Kidney capillary endothelial cell (primary cell): ENCODE results near the gene CAMK2A.
"Not testable (repeated sequence)": the region's sequence is repeated elsewhere in the genome, so short reads cannot be mapped to it uniquely, and the experiment has no call there.

Experiments
- DNase-seq: peaks from one replicate; pipeline ENCODE4 v3.0.0-alpha.2; 2018; ENCODE audit warnings: low spot score

The CAMK2A gene

DNA sequence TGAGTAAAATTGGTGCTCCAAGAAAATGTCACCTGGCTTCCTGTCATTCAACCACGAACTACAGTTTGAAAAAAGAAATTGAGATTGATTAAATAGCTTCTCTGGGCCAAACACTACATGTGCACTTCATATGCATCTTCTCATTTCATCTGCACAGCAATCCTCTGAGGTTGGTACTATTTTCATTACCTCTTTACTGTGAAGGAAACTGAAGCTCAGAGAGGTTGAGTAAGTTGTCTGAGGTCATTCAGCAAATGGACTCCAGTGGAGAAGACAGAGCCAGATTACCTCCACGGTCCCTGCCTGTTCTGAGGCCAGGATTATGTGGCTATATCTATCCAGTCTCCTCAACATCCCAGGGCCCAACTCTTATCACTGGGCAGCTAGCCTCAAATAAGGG lies 53.3 kb downstream of the CAMK2A start:
- DNase-seq = no peak

DNA sequence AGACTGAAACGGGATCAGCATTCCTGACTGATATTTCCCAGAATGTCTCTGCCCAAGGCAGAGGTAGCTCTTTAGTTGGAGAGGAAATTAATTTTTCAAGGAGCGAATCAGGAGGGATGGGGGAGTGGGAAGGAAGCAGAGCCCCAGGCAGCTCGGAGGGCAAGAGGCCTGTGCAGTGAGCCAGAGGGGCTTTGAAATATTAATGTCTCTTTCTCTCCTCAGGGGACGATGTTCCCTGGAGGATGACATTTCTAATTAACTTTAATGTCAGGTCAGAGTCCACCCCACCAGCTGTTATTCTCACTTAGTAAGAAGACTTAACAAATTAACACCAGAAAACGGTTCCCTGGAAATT lies 54.1 kb downstream of the CAMK2A start:
- no peak for DNase-seq

DNA sequence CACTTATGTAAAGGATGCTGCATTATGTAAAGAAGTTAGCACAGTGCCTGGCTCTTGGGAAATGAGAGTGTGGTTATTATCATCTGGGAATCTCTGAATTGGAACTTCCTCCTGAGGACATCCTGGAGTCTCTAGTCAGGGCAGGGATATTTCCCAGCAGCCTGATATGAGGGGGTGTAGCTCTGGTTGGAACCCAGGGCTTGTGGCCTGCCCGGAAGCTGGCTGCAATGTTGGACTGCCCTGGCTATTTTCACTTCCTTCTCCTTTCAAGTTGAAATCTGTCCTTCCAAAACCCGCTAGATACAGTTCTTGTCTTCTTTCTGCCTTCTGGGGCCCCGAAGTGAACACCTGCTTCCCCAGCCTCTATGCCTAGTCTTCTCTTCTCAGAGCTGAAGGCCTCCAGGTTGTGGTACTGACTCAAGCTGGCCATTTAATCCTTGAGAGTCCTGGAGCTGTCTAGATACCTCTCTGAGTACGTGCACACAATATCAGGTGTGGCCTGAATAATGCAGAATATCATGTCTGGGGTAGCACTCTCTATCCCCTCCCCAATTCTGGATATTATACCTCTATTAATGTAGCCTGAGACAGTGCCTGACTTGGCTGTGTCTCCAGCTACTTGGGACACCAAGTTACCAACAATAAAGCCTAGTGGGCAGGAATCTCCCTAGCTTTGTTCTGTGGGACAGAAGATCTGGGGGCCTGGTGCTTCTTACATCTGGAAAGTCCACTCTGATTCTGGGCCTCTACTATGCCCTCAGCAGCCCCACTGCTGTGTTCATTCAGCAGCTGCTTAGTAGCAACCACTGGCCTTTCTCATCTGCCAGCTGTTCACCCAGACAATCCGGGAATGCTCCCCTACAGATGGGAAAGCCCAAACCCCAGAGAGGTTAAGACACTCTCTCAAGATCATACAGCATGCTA lies 54.7 kb downstream of the CAMK2A start:
- no peak for DNase-seq

DNA sequence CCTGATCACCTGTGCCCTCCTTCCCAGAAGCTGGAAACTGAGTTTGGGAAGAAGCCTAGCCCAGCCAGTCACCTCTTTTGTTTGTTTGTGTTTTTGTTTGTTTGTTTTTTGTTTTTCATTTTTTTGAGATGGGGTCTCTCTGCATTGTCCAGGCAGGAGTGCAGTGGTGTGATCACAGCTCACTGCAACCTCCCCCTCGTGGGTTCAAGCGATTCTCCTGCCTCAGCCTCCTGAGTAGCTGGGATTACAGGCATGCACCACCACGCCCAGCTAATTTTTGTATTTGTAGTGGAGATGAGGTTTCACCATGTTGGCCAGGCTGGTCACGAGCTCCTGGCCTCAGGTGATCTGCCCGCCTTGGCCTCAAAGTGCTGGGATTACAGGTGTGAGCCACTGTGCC lies 55.9 kb downstream of the CAMK2A start:
- DNase-seq = not testable (repeated sequence)

DNA sequence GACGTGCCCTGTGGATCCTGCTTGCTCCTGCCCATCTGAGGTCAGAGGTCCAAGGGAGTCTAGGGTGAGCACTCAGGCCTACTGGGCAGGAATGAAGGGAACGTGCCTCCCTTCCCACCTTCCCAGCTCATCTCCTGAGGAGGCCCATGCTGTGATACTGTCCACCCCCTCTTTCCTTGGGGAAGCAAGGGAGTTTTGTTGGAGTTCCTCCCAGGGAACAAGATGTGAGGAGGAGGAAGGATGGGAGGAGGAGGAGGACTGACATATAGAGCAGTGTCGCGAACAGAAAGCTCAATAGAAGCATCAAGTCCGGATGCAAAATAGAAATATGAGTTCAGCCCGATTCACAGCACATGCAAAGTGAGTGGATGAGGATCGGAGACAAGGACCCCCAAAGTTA lies 58.7 kb downstream of the CAMK2A start:
- no peak for DNase-seq

DNA sequence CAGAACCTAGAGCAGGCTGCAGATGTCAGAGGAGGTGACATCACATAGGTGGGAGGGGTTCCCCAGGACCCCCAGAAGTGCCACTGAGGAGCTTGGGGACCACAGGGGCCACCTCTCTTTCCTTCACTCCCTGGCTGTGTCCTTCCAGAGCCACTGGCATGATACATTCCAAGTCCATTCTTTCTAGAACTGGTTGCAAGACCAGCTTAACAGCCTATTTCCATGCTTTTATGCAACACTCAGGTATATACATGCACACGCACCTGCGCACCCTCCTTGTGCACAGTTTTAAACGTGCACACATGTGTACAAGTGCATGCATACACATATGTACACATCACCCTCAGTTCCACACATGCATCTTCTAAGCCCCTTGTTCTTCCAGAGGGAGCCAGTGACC lies 60.0 kb downstream of the CAMK2A start:
- DNase-seq = no peak

DNA sequence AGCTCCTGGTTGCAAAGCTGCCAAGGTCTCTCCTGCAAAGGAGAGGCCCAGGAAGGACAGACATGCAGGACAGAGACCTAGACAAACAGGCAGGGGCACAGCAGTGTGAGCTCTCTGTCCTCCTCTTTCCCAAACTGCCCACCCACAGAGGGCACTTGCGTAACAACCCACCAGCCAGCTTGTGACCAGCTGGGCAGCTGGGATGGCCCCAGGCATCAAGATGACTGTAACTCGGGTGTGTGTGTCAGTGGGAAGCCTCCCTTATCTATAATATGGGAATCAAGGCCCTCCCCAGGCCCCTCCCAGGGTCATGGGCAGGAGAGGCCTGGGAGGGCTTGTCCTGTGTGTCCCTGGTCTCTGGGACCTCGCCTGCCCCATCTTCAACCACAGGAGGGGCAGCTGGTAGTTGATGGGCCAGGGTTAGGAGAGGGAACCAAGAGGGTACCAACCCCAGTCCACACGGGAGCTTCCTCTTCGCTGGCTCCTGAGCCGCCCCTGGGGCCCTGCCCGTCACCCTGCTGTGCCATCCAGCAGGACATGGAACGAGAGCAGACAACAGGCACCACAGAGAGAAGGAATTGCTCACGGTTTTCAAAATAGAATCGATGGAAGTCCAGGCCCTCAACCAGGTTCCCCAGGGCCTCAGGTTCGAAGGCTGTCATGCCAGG lies 61.8 kb downstream of the CAMK2A start:
- DNase-seq = no peak

DNA sequence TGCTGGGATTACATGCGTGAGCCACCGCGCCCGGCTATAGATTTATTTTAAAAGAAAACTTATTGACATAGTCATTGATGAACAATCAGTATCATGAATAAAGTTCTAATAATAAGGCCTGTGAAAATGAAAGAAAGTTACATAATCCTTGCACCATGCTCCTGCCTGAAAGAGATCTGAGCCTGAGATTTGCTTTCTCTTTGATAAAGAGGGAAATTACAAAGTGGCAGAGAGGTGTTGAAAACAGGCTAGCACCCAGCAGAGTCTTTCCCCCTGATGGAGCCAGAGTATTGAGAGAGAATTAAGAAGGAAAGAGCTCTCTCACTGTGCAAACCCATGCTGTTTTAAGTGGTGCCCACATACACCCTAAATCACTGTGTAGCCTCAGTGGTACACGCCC lies 62.5 kb downstream of the CAMK2A start:
- no peak for DNase-seq

DNA sequence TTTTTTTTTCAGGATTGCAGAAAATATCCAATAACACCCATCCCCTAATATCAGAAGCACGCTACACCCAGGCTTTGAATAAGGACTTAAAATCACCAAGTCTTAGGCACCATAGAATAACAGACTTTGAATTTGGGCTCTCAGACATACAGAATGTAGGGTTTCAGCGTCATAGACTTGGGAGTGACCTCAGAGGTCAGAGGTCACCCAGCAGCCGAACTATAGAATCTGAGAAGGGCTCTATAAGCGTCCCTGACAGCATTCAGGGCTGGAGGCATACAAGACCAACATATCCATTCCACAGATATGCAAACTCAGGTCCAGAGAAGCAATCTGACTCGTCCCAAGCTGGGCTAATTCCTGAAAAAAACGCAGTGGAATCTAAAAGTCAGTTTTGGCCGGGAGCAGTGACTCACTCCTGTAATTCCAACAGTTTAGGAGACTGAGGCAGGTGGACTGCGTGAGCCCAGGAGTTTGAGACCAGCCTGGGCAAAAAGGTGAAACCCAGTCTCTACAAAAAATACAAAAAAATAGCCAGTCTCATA lies 65.0 kb downstream of the CAMK2A start:
- DNase-seq = no peak

DNA sequence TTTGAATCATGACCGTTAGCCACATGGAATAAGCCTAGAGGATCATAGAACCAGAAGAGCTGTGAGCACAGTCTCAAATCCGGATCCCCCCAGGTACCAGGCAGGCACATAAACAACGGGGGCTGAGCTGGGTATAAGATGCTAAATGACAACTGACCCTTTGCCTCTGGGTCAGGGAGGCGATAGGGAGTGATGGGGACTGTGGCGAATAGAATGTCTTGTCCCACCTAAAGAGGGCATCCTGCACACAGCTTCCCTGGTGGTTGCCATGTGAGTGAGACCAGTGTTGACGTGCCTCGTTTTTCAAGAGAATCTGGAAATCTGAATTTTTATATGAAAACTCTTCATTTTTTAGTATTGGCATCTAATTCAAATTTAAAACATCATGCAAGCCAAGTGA lies 66.1 kb downstream of the CAMK2A start:
- DNase-seq = no peak

DNA sequence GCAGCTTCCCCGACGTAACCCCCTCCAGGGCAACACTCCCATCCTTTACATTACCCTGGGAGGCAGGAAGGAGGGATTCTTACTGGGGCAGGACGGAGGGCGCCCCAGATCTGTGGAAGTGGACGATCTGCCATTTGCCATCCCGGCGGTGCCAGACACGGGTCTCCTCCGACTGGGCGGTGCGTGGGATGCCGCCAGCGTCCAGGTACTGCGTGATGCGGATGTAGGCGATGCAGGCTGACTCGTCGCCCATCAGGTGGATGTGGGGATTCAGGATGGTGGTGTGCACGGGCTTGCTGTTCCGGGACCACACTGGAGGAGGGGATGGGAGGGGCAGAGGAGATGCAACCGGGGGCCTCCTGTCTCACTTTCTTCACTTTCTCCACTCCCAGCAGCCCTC lies 66.7 kb downstream of the CAMK2A start:
- DNase-seq = no peak

DNA sequence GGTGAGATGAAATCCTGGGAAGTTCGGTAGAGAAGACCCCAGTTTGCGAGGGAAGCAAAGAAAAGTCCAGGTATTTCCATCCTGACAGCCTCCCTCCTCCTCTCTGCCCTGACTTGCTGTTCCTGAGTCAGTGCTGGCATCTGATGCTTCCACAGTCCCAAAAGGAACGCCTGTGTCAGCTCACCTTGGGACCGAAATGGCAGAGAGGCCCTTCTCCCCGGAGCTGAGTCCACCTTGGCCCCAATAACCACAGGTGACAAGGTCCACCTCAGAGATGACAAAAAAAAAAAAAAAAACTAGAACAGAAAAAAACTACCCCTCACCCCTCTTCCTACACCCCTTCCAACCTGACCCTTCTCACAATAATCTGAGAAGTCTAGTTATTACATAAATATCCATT lies 68.1 kb downstream of the CAMK2A start:
- DNase-seq = no peak

DNA sequence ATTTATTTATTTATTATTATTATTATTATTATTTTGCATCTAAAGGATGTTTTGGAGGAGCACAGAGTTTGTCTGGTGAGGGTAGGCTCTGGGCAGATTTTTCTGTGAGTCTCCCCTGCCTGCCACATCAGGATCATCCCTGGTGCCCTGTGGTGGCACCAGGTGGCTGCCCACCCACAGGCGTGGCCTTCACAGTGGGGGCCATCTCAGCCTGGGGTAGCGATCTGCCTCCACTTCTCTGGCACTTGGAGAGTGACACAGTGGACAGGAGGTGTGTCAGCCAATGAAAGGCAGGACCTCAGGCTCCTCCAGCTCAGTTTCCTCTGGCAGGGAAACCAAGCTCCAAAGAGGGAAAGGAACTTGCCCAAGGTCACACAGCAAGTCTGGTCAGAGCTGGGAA lies 69.7 kb downstream of the CAMK2A start:
- no peak for DNase-seq

DNA sequence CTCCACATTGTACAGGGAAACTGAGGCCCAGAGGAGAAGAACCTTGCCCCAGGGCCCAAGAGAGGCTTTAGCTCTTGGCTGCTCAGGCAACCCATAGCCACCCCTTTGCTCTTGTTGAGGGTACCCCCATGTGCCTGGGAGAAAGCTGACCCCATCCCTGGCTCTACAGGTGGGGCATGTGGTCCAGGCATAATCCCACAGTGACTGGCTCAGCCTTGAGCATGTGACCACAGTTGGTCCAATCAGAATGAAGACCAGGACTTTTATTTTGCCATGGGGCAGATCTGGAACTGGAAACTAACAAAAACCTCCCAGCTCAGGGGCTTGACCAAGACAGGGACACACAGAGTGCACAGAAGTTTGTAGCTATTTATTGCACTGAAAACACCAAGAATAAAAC lies 70.4 kb downstream of the CAMK2A start:
- no peak for DNase-seq

DNA sequence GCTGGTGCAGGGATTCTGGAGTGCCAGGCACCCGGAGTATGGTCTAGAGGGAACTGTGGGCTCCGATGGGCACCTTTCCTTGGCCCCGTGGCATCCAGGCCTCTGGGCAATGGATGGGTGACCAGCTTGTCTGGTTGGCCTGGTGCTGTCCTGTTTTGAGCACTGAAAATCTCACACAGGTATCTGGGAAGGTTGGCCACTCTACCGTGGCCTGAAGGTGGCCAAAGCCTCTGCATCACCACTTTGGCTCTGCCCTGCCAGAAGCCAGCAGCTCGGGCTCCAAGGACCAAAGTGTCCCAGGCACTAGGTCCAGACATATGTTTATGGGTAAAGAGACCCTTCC lies 70.9 kb downstream of the CAMK2A start:
- DNase-seq = no peak

DNA sequence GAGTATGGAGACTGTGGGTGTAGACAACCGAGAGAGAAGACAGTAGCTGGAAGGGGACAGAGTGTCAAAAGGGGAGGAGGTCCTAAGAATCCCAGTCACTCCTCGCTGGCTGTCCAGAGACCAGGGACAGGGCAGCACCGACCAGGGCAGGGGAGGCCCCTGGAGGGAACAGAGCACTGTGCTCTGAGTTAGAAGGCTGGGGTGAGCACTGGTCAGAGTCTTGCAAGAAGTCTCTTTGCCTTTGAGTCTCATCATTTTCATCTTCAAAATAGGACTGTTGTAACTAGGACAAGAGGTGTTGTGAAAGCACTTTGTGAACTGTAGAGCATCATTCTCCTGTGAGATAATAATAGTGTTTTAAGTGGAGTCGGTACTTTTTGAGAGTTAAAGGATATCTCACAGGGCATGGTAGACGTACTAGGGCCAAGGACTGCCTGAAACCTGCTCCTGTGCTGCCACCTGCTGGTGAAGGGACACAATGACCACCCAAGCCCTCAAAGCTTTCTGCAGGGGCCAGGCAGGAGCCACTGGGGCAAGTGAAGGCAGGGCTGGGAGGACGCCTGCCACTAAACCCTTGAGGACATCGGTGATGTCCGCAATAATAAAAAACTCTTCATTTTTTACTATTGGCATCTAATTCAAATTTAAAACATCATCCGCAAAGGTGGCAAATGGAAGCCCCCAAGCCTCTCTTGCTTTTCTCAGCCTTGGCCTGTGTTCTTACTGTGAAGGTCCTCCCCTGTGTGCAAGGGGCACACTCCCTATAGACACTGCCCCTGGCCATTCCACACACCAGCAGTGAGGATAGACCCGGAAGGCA lies 71.5 kb downstream of the CAMK2A start:
- DNase-seq = peak; percentile 85

DNA sequence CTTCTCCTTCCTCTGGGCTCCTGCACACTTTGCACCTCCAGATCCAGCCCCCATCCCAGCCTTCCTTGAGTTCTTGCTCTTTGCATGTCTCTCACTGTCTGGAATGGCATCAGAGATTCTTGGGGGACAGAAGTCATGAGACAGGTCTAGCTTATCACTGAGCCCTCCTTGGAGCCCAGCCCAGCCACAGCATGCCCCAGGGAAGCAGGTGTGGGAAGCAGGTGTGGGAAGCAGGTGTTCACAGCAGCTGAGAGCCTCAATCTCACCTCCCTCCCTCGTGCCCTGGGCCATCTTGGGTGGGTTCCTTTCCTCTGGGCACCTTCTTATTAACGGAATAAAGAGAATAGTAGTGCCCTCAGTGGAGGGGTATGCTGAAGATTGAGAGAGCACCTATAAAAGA lies 72.5 kb downstream of the CAMK2A start:
- DNase-seq = no peak

DNA sequence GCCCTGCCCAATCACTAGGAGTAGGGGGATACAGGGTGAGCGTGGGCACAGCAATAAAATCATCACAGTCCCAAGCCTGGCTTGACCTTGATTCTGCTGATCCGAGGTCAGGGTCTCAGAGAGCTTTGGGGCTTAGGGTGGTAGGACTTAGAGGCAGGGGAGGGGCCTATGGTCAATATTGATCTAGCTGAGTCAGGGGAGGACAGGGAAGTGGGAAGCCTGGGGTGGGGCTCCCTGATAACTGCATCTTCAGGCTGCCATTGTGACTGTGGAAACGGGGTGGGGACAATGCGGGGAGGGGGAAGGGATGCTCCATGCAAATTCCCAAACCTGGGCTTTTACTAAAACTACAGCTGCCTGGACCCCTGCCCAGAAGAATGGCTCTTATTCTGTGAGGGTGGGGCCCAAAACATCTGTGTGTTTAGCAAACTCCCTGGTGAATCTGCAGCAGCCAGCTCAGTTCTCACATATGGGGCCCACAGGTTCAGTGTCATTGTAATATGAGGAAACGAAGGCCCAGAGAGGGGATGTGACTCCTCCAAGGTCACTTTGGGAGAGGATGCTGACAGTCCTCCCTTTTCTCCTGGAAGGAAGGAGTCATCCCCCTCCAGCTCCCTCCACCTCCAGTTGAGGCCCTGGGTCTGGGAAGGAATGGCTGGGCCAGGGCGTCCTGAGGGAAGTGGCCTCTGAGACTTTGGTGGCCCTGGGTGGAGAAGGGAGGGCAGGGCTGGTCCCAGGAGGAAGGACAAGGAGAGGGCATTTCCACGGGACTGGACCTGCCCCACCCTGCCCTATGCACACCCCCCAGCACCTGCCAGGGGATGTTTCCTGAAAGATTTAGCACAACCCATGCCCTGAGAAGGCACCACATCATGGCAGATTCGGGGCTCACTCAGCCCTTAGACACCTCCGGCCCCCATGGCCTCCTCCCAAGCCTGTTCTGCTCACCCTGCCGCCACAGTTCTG lies 73.3 kb downstream of the CAMK2A start:
- DNase-seq = peak; percentile 29

DNA sequence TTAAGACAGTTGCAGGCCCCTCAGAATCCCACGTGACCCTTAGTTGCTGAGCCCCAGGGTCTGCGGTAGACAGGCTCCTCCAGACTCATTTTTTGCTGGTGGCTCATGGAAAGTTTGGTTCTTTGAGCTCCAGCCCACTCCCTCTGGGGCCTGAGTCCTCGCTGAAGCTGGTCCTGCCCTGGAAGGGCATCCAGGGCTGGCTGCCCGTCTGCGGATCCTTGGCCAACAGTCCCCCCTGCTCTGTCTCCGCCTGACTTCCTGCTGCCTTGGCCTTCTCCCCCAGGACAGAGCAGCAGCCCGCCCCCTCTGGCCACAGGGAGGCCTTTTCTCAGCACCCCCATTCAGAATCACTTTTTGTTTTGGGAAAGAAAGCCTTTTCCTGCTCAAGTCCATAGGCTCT lies 75.3 kb downstream of the CAMK2A start:
- DNase-seq = no peak

DNA sequence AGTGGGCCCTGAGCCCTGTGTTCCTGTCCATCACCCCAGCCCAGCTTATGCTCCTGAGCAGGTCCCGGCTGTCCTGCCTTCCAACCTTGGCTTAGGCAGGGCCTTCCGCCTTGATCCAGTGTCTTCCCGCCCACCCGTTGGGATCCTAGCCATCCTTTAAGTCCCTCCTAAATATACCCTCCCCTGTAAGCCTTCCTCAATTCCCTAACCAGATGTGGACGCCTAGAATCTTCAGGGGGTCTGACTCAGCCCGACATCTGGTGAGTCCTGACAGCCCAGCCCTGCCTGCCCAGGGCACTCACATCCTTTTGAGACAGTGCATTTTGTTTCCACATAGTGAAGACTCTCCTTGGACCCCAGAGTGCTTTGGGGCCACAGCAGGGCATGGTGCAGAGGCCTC lies 76.0 kb downstream of the CAMK2A start:
- DNase-seq = no peak
